HG03135 (cell line): ENCODE data around the gene TBC1D22A.

Experiments
- ATAC-seq: cut with Tn5 transposase; IDR thresholded peaks from one replicate; pipeline ENCODE4 v1.9.1; 2021; ENCODE audit warnings: mild to moderate bottlenecking, moderate library complexity; ENCODE audit not compliant: unreplicated experiment

TBC1D22A gene

DNA sequence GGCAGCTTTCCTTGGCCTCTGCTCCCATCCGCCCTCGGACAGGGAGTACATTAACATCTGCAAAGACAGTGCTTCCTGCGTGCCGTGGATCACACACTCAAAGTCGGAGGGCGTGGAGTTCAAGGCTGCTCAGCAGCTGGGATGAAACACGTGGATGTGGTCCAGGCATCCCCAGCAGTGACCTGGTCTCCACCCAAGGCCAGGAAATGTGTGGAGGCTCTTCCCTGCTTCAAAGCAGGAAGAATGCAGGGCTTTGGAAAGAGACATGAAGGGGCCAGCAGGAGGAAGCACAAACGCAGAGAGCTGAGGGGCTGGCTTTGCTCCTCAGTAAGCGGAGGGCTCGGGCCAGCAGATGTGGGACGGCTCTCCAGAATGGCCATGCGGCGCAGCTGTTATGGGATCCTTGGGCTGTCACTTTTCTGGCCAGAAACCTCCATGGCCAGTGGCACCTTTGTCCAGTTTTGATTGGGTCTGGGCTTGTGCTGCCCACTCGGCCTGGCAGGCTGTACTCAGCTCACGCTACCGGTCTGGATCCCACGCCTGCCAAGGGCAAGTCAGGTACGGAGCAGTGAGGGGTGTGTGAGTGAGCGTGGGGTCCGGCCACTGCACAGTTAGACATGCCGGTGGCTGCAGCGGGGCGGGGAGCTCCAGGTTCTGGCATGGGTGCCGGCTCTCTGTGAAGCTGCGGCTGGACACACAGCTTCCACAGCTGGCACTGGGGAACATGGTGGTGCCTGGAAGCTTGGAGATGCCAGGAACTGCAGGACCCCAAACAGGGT is 438.0 kb downstream of the TBC1D22A start:
- ATAC-seq = no peak

DNA sequence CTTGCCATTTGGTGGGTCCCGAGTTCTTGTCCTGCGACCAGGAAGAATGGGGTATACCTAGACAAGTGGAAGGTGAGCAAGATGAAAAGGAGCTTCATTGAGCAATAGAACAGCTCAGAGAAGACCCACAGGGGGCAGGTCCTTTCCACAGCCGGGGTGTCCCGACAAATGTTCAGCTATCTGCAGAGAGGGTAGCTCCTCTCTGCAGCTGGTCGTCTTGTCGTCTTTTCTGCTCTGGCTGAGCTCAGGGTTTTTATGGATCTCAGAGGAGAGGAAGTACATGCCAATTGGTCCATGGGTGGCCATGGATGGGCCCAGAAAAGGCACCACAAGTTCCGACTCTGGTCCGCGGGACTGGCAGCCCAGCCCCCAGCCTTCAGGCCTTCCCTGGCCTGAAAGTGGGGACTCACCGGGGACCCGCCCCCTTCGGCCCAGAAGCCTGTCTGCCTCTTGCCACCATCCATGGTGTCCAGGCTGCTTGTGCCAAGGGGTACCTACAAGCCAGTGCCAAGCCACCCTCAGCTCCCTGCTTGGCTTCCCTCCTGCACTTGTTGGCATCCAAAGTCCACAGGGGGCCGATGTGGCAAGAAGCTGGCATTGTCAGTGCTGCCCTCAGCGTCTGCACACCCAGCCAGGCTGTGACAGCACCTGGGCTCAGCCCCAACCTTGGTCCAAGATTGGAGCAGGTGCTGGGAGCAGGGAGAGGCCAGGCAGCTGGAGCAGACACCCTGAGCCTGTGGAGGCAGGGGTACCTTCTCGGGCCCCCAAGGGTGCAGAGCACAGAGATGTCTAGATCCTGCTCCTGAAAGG is 438.9 kb downstream of the TBC1D22A start:
- ATAC-seq = no peak

DNA sequence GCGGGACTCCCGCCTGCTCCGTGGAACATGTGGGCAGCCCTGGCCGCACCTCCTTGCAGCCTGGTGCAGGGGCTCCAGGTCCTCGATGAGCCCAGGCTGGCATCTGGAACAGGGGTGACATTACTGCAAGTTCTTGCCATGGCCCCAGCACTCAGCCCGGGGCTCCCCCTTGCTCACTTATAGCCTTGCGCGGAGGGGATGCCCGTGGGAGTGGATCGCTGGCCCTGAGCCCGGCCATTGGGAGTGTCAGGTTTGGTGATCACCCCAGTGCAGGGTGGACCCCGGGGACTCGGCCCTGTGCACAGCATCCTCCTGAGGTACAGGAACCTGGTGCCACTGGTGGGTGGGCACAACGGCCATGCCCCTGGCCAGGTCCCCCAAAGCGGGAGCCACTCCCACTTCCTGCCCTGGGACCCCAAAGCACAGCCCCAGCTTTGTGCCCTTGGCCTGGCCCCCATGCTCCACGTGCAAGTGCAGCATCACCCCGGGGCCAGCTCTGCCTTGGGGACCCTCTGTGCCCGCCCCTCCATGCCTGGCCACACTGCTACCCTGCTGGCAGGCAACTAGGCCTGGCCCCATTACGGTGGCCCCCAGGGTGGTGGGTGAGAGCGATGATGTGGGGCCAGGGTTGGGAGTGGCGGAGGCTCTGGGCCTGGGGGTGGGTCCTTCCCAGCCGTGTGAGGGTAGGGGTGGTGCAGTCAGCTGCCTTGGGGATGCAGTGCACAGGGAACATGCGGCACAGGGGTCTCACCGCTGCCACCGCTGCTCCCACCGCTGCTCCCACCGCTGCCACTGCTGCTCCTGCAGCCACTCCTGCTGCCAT is 439.8 kb downstream of the TBC1D22A start:
- ATAC-seq = no peak

DNA sequence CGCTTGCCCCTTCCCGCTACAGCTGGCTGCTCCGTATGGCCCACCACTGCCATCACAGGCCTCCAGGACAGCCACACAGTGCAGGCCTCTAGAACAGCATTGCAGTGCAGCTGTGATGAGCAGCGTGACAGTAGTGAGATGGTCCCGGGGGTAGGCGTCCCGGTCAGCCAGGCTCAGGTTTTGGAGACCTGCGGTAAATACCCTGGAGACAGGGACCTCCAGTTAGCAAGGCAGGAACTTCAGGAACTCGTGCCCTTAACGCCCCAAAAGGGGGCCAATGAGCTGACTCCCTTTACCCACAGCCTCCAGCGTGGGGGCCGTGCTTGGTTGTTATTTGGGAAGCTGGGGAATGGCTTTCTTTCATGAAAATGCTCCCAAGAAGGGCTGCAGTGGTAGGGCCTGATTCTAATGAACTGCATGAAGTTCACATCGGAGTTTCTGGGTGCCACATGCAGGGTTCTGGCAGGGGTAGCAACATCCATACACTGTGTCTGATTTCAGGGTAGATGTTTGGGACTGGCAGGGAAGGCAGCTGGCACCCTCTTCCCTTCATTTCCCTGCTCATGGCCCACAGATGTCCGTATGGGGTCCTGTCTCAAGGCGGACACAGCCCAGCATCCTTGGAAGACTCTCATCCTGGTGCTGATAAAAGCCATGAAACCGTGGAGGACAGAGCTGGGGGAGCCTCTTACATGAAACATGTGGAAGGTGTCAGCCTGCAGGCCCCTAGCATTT is 440.5 kb downstream of the TBC1D22A start:
- ATAC-seq = no peak

- ATAC-seq = no peak
Observed at GRCh38 chr22:47203554-47203991, 441.1 kb downstream of the TBC1D22A start.

DNA sequence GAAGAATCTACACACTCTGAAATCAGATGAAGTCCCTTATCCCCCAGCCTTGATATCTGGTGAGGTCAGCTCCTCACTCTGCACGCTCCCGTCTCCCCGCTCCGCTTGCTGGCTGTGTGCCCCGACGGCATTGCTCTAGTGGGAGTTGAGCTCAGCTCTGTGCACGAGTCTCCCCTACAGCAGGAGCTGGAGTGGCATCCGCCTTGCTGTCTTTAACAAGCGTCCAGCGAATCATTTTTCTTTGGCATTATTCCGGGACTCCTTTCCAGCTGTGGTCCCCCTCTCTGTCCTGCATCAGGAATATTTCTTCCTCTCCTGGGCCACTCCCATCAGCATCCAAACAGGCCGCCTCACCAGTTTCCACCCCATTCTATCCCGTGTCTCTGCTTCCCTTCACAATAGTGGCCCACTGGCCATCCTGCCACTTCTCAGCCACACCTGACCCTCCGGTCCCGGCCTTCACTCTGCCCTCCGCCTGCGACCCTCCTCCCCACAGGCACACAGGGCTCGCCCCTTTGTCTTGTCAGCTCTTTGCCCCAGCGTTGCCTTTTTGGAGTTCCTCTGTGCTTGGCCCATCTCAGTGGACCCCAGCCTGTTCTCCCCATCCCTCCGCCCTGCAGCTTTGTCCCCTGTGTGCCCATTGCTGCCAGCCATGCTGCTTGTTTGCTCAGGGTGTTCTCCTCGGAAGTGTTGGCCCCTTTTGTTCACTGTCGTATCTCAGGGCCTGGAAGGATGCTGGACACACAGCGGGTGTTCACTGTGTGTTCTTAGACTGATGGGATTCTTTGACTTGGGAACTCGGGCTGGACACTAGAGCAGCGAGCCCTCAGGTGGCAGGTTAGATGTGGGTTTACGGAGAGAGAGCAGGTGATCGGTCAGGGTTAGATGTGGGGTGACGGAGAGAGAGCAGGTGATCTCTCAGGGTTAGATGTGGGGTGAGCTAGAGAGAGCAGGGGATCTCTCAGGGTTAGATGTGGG is 441.8 kb downstream of the TBC1D22A start:
- no peak for ATAC-seq

GRCh38 chr22:47205081-47205491 is 442.6 kb downstream of the TBC1D22A start:
- no peak for ATAC-seq

DNA sequence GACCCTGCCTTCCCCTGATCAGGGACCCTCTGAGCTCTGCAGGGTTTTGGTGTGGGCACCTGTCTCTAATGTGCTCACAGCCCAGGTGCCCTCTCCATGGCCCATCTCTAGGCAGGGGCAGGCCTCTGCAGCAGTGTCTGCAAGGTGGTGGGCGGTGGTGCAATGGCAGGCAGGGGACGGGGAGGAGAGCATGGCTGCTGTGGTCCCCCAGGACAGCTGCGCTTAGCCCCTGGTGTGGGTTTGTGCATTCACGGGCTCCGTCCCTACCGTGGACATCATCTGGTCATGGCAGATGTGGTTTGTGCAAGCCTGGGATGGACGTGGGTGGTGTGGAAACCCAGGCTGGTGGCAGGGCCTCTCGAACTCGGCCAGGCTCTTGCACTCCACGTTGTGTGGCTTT is 443.1 kb downstream of the TBC1D22A start:
- no peak for ATAC-seq

- no peak for ATAC-seq
Observed at GRCh38 chr22:47206164-47206563, 443.7 kb downstream of the TBC1D22A start.

DNA sequence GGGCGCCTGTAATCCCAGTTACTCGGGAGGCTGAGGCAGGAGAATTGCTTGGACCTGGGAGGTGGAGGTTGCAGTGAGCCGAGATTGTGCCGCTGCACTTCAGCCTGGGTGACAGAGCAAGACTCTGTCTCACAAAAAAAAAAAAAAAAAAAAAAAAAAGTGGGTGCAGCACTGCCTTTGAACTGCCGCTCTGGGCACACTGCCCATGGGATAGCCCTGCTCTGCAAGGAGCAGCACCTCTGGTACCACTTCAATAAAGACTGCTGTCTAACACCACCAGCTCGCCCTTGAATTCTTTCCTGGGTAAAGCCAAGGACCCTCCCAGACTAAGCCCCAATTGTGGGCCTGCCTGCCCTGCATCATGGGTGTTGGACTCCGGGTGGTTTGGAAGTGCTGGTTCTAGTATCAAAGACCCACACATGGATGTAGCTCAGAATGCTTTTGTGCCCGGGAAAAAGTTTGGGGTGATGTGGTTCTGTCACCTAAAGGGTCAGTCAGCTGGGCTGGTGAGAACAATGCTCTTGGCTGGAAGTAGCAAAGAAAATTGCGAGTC is 444.3 kb downstream of the TBC1D22A start:
- ATAC-seq = no peak

DNA sequence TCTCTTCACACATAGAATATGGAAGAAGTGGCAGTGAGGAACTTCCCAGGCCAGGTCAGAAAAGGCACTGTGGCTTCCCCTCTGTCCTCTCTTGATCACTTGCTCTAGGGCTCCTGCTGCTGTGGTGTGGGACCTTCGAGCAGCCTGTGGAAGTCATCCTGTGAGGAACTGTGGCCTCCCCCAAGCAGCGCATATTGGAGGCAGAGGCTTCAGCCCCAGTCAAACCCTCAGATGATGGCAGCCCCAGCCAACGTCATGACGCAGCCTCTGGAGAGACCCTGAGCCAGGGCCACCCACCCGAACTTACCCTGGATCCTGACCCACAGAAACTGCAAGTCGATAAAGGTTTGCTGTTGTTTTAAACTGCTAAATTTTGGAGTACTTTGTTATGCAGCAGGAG is 444.9 kb downstream of the TBC1D22A start:
- no peak for ATAC-seq

GRCh38 chr22:47207846-47208554 is 445.6 kb downstream of the TBC1D22A start:
- no peak for ATAC-seq

DNA sequence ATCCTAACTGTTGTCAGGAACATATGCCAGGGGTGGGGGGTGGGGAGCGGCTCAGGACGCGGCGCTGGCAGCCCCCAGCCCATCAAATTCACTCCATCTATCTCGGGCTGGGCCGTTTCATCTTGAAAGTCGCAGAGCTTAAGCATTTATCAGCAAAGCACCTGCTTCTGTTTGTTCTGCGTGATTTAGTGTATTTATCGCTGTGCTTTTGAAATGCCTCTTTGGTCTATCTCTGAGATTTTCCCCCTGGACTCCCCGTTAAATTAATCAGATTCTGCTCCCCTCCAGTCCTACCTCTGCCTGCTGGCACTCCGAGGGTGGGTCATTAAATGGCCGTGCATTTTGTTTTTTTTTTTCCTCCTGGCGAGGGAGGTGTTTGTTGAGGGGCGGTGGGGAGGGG is 446.2 kb downstream of the TBC1D22A start:
- no peak for ATAC-seq

- ATAC-seq = no peak
Observed at GRCh38 chr22:47209040-47209514, 446.6 kb downstream of the TBC1D22A start.

DNA sequence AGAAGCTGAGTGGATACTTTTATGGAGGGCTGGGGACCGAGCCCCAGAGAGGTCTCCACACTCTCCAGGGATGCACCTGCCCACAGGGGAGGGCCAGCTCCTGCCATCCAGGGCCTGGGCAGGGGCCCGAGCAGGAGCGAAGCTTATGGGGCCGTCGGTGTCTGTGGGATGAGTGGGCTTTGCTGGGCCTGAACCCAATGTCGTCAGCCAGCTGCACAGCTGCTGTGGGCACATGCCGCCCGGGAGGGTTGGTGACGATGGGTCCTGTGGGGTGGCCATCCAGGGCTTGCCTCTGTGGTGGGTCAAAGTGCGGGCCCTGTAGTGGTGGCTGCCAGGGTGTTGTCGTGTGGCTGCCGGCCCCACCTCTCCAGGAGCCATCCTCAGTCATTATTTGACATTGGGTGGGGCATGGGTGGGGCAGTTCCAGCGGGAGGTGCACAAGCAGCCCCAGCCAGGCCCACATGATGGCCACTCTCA is 447.1 kb downstream of the TBC1D22A start:
- no peak for ATAC-seq

DNA sequence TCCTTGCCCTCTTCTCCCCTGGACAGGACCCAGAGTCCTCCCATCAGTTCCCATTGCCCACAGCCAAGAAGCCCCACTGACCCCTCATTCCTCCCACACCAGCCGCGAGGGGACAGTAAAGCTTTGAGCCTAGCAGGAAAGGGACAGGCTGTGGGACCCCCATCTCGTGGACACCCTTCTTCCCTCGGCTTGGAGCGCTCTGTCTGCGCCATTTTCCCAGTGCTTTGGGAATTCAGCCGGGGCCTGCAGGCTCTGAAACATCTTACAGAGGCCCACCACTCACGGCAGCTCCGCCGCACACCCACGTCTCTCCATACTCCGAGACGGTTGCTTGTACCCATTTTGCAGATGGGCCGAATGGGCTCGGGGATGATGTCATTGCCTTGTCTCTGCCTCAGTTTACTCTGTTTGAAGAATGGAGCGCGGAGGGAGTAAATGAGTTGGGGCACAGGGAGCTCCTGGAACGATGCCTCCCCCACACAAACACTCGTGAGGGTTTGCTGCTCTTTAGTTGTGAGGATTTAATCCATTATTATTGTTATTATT is 447.7 kb downstream of the TBC1D22A start:
- no peak for ATAC-seq

DNA sequence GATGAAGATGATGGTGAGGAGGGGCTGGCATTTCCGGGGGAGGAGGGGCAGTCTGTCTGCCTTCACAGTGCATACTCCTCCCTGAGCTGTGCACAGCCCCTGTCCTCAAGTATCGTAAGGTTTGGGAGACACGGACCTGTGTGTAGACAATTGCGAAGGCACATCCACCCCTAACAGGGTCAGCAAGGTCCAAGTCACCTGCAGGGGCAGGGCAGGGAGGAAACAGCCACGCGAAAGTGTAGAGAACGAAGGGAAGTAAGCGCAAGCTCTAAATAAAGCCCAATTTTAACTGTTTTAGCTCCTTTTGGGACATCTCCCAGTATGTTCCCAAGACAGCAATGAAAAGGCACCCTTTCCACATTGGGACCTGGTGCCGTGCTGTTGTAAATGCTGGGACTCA is 448.2 kb downstream of the TBC1D22A start:
- no peak for ATAC-seq
